GM19239 (cell line): Measurements from ENCODE around the gene SKI.

Experiments
- DNase-seq: peaks from one replicate; pipeline ENCODE4 v3.0.0; 2011; ENCODE audit warnings: low spot score; ENCODE audit not compliant: insufficient read length
- FAIRE-seq: peaks from 2 replicates; lab custom pipeline; 2011; peaks lifted over from hg19 to GRCh38; lab: Jason Lieb, UNC

Gene SKI

GRCh38 chr1:2344744-2345296 lies 116.7 kb downstream of the SKI start:
- FAIRE-seq, result no peak
- no peak for DNase-seq

- FAIRE-seq, result no peak
- DNase-seq, result no peak
These were observed 117.4 kb downstream of the SKI start for GRCh38 chr1:2345297-2346075.

- FAIRE-seq (no peak), DNase-seq (no peak)
These were observed 118.7 kb downstream of the SKI start for GRCh38 chr1:2346691-2347408.

GRCh38 chr1:2347409-2347785 lies 119.3 kb downstream of the SKI start:
- FAIRE-seq, result no peak

GRCh38 chr1:2347896-2348295 lies 119.8 kb downstream of the SKI start:
- no peak for FAIRE-seq
- no peak for DNase-seq

More at GRCh38 chr1:2347409-2347785, 119.3 kb downstream of the SKI start:
- DNase-seq, result no peak

- DNase-seq, result no peak
- no peak for FAIRE-seq
These were observed 120.5 kb downstream of the SKI start for GRCh38 chr1:2348346-2349325.

- FAIRE-seq, result no peak
- no peak for DNase-seq
These were observed 121.7 kb downstream of the SKI start for GRCh38 chr1:2349806-2350205.

- no peak for DNase-seq
- no peak for FAIRE-seq
These were observed 122.4 kb downstream of the SKI start for GRCh38 chr1:2350501-2350900.

GRCh38 chr1:2350911-2351655 lies 123.0 kb downstream of the SKI start:
- FAIRE-seq (no peak), DNase-seq (no peak)

- FAIRE-seq, result no peak
- DNase-seq, result no peak
These were observed 123.6 kb downstream of the SKI start for GRCh38 chr1:2351723-2352122.

- no peak for FAIRE-seq
These were observed 124.3 kb downstream of the SKI start for GRCh38 chr1:2352341-2352896.

GRCh38 chr1:2352897-2353550 lies 124.9 kb downstream of the SKI start:
- DNase-seq, result no peak
- no peak for FAIRE-seq

More at GRCh38 chr1:2352341-2352896, 124.3 kb downstream of the SKI start:
- no peak for DNase-seq

- FAIRE-seq, result no peak
- DNase-seq, result no peak
These were observed 125.7 kb downstream of the SKI start for GRCh38 chr1:2353551-2354438.

GRCh38 chr1:2354511-2355372 lies 126.6 kb downstream of the SKI start:
- no peak for DNase-seq
- no peak for FAIRE-seq

- DNase-seq, result no peak
- FAIRE-seq, result no peak
These were observed 127.5 kb downstream of the SKI start for GRCh38 chr1:2355373-2356261.

- FAIRE-seq (no peak), DNase-seq (no peak)
These were observed 128.3 kb downstream of the SKI start for GRCh38 chr1:2356401-2356800.
